Measurements from ENCODE around the gene MAP3K14. TPM values are rescaled to one million over a fixed set of nuclear protein-coding genes. Genes with fewer than 3 reads are reported as not detected.
A peak's percentile ranks its signal among the peaks of the same experiment; 100 is the strongest.

The MAP3K14 gene
- total and polyA plus RNA-seq, 2 experiments from 2014 or later = 1.3 to 2.9 TPM

- Histone ChIP-seq H3K4me1 (ENCODE audit: low read depth) (no peaks in the 10 kb centered on the region), H3K4me3 (no peak overlapping the region), H3K36me3 (no peaks in the 10 kb centered on the region), H3K27ac (no peak overlapping the region), H3K9me3 (ENCODE audit: low read depth) (no peaks in the 10 kb centered on the region), H3K27me3 (peaks cover 7% of the 10 kb centered on the region)
- no peak for TF ChIP-seq CTCF (IDR thresholded peaks at IDR 0.05; ENCODE audit: low read depth, low read length)
- DNase-seq (ENCODE audit: low read depth in 1 of 2, low spot score in 1 of 2) = no peak
These were observed 70.5 kb downstream of the MAP3K14 start for GRCh38 chr17:45246338-45246737.

- H3K27ac ChIP-seq = no peak overlapping the region
- no peak for TF ChIP-seq CTCF (IDR thresholded peaks at IDR 0.05; ENCODE audit: low read depth, low read length)
- peaks cover 20% of the 10 kb centered on the region for H3K27me3 ChIP-seq
- no peak for DNase-seq (ENCODE audit: low read depth in 1 of 2, low spot score in 1 of 2)
- H3K4me3 ChIP-seq = no peak overlapping the region
- H3K4me1 ChIP-seq (ENCODE audit: low read depth) = no peaks in the 10 kb centered on the region
- H3K9me3 ChIP-seq (ENCODE audit: low read depth) = no peaks in the 10 kb centered on the region
- H3K36me3 ChIP-seq = no peaks in the 10 kb centered on the region
These were observed 71.8 kb downstream of the MAP3K14 start for GRCh38 chr17:45244725-45245656.

GRCh38 chr17:45243750-45244149 lies 73.1 kb downstream of the MAP3K14 start:
- H3K36me3 ChIP-seq = no peaks in the 10 kb centered on the region
- H3K27ac ChIP-seq = no peak overlapping the region
- H3K27me3 ChIP-seq = peaks cover 33% of the 10 kb centered on the region
- no peaks in the 10 kb centered on the region for H3K4me1 ChIP-seq (ENCODE audit: low read depth)
- no peak for TF ChIP-seq CTCF (IDR thresholded peaks at IDR 0.05; ENCODE audit: low read depth, low read length)
- H3K9me3 ChIP-seq (ENCODE audit: low read depth) = no peaks in the 10 kb centered on the region
- no peak overlapping the region for H3K4me3 ChIP-seq
- DNase-seq (ENCODE audit: low read depth in 1 of 2, low spot score in 1 of 2) = no peak

- Histone ChIP-seq H3K4me3 (peak overlapping the region; percentile 43), H3K27ac (no peak overlapping the region), H3K27me3 (peaks cover 38% of the 10 kb centered on the region), H3K4me1 (ENCODE audit: low read depth) (no peaks in the 10 kb centered on the region), H3K36me3 (no peaks in the 10 kb centered on the region), H3K9me3 (ENCODE audit: low read depth) (no peaks in the 10 kb centered on the region)
- no peak for DNase-seq (ENCODE audit: low read depth in 1 of 2, low spot score in 1 of 2)
- TF ChIP-seq CTCF (IDR thresholded peaks at IDR 0.05; ENCODE audit: low read depth, low read length) = no peak
These were observed 74.8 kb downstream of the MAP3K14 start for GRCh38 chr17:45242029-45242414.

GRCh38 chr17:45241328-45242028 lies 75.3 kb downstream of the MAP3K14 start:
- Histone ChIP-seq H3K4me3 (peak overlapping the region; percentile 43), H3K4me1 (ENCODE audit: low read depth) (no peaks in the 10 kb centered on the region), H3K27ac (no peak overlapping the region), H3K27me3 (peaks cover 38% of the 10 kb centered on the region), H3K9me3 (ENCODE audit: low read depth) (no peaks in the 10 kb centered on the region), H3K36me3 (no peaks in the 10 kb centered on the region)
- TF ChIP-seq CTCF (IDR thresholded peaks at IDR 0.05; ENCODE audit: low read depth, low read length) = no peak
- DNase-seq (ENCODE audit: low read depth in 1 of 2, low spot score in 1 of 2) = peak in 1 of 2 donors; percentile 49

Measured in cardiac muscle cell (in vitro differentiated cells and primary cell).